ENCODE results near the gene SLC4A4. TPM values are rescaled to one million over a fixed set of nuclear protein-coding genes. Genes with fewer than 3 reads are reported as not detected.

Gene SLC4A4
- total RNA-seq, 1 donor from 2014 or later: 0.17 TPM

DNA sequence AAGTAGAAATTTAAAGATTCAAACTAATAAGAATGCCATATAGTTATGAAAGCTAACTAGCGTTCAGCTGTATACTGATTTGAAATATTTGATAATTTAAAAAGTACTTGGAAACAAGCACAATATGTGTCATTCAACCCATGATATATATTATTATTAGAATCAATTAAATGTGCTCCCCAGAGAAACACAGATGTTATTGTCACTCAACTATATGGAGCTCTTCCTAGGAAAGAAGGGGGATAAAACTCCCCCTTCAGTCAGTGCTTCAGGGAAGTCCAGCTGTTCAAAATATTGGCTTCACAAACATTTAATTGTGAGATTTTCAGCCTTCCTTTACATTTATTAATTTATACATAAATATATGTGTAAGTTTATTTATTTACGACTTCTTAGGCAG, 135.9 kb downstream of the SLC4A4 start:
- no peak for DNase-seq

DNA sequence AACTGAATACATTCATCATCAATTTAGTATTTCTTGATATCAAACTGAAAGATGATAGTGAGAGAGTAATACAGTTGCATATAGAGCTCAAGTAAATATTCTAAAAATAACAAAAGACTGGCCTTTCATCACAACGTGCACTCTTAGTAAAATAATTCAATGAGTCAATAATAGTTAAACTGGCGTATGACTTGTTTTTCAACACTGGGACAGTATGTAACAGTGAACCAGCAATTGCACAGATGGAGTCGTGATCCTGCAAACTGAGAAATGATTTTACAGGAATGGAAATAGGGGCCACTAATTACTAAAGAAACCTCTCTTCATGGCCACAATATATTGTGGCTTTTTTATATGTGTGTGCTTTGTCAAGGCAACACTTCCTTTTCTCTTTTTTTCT, 137.4 kb downstream of the SLC4A4 start:
- DNase-seq: no peak

DNA sequence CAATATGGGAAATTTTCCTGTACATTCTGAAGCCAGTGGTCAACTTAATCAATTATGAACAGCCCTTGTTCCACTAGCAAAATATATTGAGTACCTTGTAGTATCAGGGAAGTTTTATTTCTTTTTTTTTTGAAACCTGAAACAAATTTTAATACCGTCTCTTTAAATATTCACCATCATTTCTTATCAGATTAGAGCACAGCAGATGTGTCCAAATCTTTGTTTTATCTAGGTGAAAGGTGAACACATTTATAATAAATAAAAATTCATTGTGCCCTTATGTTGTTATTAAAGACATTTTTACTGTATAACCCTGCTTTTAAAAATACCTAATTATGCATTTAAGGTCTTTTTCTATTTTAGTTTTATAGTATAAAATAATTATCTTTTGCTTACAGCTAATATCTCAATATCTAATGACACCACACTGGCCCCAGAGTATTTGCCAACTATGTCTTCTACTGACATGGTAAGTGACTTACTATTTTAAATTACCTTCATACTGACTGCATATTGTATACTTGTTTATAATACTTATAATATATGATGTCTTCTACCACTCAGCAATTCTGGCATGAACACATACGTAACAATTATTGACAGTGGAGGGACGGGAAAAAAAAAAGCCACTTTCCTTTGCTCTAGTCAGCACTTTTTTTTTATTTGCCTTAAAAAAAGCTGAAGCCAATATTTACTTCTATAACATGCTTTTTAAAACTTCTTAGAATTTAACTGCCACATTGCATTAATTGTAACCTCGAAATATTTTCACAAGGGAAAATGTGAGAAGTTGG, 147.9 kb downstream of the SLC4A4 start:
- no peak for DNase-seq

DNA sequence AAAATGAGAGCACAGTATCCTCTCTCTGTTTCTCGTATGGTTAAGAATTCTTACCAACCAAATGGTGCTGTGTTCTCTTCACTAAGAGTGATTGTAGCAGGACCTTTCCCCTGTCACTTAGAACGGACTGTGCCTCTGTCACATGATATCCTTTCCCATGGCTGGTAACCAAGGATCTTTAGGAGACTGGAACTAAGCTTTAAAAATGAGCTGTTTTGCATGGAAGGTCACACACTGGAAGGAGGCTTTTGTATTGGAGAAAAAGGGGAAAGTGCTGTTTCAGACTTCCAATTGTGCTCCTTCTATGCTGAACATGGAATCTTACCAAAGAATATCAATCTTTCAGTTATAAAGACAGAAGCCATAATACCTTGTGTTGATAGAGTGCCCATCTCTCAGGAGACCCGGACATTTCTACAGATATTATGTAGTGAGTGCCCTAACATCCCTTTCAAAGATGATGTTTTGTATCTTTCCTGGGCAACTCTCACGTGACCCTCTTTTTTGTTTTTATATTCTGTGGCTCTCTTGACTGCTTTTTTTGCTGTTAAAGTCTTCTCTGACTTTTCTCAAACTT, 148.6 kb downstream of the SLC4A4 start:
- DNase-seq: no peak

DNA sequence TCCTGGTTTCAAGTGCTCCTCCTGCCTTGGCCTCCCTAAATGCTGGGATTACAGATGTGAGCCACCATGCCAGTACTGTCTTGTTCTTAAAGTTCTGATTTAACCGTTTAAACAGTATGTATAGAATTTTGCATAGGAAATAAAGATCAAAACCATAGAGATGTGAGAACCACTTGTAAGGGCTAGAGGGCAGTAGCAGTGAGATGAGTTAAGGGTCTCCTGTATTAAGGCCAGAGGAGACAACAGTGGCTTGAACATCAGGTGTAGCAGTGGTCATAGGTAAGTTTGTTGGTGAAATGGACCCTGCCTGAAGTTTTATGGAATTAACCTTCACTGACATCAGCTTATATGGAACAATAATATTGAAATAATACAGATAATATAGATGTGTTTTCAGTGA, 155.7 kb downstream of the SLC4A4 start:
- no peak for DNase-seq

DNA sequence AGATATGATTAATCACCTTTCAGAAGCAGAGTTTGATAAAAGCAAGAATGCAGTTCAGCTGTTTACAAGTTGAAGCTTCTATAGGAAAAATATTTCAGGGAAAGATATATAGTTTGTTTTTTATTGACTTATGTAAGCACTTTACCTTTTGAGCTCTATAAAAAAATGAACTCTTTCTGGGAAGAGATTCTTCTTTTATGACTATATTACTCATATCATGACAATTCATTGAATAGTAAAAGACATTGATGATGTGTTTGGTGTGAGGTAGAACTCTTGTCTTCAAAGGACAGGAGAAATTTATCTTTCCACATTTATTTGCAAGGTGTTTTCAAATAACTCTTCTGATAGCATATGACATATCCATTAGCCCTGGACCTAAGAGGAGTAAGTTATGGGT, 156.6 kb downstream of the SLC4A4 start:
- no peak for DNase-seq

DNA sequence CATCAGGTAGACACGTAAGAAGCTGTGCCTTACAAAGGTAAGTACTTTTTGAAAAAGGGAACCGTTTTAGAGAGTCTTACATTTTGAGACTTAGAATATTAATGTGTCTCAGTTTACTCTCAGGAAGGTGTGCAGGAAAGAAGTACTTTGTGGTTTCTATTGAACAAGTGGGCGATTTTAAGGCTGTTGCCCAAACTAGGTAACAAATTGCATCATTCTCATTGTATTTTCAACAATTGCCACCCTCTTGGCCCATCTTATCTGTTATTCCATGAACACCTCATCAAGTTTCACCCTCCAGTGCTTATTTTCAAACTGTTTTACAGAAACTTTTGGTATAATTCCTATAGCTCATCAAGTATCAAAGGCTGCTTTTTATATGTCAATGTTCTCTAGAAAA, 158.3 kb downstream of the SLC4A4 start:
- no peak for DNase-seq

DNA sequence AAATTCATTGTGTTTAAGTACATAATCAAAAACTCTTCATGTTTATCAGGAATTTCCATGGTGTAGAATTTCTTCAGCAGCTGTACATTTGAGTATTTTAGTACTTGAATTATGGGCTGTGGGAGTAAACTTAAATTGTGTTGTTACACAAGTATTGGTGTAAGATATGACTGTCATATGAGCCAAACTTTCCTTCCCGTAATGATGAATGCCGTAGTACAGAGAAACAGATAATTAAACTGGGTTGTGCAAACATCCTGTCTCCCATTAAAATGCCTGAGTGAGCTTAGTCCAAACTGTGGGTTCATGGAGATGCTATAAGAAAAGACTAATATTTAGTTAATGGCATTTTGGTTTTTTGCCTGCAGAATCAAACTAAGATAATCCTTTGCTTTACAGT, 159.2 kb downstream of the SLC4A4 start:
- no peak for DNase-seq

DNA sequence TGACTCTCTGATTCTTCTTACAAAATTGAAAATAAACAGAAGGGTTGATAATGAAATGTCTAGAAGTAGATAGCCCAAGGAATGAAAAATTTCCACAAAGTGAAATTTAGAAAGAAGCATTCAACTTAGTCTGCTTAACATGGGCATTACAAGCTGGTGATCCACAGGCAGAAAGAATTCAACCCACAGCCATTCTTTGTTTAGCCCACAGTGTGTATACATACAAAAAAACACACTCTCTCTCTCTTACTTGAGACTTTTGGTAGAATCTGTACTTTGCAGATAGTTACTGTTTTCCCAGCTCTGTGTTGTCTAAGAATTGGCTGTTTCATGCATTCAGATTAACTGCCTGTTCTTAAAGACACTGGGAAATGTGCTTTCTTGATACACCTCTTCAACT, 159.8 kb downstream of the SLC4A4 start:
- no peak for DNase-seq

DNA sequence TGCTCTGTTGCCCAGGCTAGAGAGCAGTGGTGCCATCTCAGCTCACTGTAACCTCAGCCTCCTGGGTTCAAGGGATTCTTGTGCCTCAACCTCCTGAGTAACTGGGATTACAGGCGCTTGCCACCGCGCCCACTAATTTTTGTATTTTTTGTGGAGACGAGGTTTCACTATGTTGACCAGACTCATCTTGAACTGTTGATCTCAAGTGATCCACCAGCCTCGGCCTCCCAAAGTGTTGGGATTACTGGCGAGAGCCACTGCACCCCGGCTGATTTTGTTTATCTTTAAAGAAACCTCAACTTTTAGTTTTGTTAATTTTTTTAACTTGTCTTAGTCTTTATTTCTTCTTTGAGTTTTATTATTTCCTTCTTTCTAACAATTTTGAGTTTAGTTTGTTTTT, 163.2 kb downstream of the SLC4A4 start:
- DNase-seq: no peak

DNA sequence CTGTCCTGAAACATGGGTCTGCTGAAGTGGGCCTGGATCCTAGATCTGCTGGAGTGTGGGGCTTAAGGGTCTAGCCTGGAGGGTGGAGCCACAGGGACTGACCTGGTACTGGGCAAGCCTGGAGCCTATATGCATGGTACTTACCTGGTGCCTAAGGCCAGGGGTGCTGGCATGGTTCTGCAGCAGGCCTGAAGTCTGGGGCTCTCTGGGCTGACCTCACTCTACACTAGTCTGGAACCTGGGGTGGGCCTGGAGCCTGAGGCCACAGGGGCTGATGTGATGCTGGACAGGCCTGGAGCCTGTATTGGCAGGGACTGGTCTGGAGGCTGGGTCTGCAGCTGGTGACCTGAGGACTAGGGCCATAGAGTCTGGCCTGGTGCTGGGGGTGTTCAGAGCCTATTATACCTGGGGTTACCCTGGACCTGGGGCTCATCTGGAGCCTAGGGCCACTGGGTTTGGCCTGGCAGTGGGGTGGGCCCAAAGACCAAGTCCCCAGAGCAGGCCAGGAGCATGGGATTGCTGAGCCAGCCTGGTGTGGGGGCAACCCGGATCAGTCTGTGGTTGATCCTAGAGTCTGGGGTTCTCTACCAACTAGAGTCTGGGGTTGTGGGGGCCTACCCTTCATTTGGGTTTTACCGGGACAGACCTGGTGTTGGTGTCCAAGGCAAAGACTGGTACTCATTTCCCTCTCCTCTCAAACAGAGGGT, 179.6 kb downstream of the SLC4A4 start:
- no peak for DNase-seq

DNA sequence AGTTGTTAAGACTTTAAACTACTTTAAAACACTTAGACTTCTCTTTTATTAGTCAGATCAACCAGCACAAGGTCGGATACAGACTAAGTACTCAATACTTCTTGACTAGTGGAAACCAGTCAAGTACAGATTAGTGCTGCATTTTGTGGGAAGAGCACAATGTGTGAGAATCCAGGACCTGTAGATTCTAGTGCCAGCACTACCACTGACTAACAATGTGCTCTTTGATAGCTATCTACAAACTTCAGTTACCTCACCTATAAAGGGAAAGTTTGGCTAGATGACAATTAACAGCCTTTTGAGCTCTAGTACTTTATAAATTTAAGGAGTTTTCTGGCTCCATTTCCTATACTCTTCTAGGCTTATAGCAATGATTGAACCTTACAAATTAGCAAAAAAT, 181.5 kb downstream of the SLC4A4 start:
- no peak for DNase-seq

DNA sequence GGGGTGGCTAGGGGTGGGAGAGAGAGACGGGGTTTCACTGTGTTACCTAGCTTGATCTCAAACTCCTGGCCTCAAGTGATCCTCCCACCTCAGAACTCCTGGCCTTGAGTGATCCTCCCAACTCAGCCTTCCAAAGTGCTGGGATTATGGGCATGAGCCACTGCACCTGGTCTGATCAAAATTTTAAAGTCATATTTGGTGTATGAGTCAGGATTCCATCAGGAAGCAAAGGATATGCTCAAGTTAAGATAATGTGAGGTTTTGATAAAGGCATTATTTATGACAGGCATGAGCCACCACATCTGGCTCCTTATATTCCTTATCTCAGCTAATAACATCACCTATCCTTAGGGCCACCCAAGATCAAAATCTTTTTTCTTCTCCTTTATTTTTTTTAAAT, 182.0 kb downstream of the SLC4A4 start:
- no peak for DNase-seq

DNA sequence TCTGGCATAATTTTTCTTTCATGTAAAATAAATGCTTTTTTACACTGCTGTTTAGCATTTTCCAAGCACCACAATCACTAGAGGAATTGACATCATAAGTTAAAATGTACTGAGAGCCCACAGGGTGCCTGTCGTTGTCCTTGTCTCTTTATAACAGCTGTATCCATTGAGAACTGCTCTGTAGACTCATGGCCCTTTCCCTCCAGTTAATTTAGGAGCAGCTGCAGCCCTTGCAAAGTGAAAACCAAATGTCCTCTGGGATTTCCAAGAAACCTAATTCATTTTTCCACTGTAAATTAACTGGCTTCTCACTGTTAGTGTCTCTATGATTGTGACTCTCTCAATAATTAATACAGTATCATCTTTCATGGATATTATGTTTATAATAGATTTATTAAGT, 185.9 kb downstream of the SLC4A4 start:
- no peak for DNase-seq

DNA sequence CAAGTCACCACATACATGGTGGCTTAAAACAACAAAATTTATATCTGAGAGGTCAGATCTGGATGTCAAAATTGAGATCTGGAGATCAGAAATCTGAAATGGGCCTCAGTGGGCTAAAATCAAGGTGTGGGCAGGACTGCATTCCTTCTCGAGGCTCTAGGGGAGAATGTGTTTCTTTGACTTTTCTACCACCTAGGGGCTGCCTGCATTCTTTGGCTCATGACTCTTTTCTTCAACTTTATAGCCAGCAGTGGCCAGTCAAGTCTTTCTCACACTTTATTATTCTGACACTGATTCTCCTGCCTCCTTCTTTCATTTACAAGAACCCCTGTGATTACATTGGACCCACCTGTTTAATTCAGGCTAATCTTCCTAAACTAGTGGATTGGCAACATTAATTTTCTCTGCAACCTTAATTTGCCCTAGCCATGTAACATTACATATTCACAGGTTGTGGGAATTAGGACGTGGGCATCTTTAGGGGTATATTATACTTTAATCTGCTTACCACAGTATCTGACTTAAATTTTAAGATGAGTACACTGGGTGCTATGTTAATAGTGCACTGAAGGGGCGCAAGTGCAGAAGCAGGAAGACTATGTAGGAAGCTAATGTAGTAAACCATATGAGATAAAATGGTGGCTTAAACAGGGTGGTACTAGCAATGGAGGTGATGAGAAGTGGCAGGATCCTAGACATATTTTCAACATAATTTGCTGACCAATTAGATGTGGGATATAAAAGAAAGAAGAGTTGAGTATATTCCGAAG, 188.0 kb downstream of the SLC4A4 start:
- no peak for DNase-seq

DNA sequence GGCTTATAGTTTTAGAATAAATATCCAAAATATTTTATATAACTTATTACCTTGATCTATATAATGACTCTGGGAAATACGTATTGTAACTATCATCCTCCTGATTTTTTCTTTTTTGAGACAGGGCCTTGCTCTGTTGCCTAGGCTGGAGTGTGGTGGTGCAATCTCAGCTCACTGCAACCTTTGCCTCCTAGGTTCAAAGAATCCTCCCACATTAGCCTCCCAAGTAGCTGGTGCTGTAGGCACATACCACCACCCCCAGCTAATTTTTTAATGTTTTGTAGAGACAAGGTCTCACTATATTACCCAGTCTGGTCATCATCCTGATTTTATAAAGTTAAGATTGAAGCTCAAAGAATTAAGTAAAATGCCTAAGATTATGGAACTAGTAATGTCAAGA, 193.6 kb downstream of the SLC4A4 start:
- no peak for DNase-seq

DNA sequence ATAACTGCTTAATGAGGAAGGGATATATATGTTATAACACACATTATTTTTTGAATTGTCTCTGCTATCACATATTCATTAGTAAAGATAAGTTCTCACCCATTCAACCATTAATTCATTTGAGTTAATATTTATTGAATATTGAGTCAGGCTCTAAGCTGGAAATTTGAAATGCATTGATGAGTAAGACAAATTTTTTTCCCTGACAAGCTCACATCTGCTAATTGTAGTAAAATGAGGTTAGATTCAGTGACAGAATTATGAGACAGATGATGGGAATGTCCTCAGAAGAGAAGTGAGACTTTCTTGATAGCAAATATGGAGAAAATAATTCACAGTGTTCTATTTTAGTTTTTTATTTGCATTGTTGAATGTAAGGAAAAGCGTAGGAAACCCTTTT, 194.3 kb downstream of the SLC4A4 start:
- no peak for DNase-seq

DNA sequence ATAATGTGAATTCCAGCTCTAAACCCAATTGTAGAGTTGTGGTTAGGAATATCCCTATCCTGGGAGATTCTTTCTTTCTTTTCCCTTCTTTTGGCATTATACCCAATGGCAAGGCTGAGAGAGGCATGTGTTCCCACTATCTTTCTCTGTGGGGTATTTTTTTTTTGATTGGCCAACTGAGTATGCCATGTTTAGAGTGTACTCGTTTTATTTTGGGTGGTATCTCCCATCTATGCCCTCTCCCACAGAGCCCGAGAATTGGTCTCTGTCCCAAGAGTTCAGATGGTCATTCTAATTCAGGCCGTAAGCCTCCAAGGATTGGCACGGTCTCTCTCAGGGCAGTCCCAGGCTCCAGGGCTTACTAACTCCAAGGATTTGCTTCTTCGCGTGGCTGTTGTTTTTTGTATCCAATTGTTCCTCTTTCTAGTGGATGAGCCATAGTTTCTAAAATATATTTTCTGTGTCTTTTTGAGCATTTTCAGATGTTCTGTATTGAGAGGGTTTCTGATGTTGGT, 198.8 kb downstream of the SLC4A4 start:
- no peak for DNase-seq

DNA sequence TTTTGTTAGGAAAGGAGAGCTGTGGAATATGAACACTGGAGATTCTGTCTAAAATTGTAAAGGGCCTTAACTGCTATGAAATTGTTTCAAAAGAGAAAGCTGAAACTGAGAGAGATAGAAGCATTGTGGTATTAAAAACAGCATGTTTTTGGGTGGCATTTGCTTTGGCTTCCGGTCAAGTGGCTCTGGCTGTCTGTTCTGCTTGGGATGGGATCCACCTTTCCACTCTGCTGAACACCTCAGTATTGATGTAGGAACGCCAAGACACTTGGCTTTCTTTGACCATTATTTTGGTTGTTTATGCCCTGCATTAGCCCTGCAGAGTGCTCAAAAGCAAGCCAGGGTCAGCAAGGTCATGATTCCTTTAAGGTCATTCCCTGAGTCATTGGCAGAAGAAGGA, 199.7 kb downstream of the SLC4A4 start:
- no peak for DNase-seq

DNA sequence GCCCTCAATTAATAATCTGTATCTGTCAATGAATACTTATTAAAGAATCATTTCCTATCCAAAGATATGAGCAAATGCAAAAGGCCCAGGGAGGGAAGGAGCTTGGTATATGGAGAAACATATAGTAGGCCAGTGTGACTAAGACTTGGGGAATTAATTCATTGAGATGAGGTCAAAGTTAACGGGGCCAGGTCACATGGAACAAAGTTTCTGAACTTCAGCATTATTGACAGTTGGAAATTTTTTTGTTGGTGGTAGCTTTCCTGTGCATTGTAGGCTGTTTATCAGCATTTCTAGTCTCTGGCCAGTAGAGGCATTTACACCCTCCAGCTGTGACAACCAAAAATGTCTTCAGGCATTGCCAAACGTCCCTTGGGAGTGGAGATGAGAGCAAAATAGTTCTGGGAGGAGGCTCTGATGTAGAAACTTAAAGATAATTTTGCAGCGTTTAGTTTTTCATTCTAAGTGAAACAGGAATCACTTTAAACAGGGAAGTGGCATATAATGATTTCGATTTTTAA, 202.0 kb downstream of the SLC4A4 start:
- DNase-seq: no peak

DNA sequence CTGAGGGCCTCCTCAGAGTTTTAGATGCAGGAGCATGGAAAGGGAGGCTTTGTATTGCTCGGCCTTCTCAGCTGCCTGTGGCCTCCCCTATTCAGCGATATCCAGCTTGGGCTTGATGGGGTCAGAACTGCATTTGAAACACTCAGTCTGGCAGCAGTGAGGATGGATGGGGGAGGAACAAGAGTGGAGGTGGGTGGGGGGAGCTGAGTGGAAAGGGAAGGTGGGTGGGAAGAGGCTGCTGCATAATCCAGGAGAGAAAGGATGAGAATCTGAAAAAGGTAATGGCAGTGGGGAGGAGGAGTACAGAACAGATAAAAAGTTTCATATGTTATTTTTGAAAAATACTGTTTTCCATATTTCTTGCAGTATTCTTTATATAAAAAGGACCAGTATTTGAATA, 202.7 kb downstream of the SLC4A4 start:
- DNase-seq: no peak

DNA sequence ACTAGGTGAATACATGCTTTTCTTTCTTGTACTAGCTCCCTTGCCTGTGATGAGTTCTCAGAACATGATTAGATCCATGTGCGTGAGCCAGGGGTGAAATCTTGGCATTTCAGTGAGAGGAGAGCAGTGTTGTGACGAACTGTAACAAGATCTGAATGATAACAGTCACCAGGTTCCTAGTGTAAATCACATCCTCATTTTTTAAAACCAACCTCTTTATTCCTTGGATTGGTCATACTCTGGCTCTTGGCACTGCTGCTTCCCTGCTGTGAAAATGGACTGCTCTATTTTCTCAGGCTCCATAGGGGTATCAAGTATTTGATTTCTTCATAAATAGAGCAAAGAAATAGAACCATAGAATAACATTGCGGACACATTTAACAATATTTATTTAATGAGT, 206.3 kb downstream of the SLC4A4 start:
- no peak for DNase-seq
